Renal cortex interstitium (tissue), 11 donors: Measurements from ENCODE around the gene TNRC6B. TPM values are rescaled to one million over a fixed set of nuclear protein-coding genes. Genes with fewer than 3 reads are reported as not detected.
"Not testable (repeated sequence)": the region's sequence is repeated elsewhere in the genome, so short reads cannot be mapped to it uniquely, and the experiment has no call there.

ENCODE experiments used
- DNase-seq, 11 donors: peaks; one replicate each; pipeline ENCODE4 v3.0.0-alpha.2; 2013; ENCODE audit warnings: low read depth in 9 of 11, low spot score in 4 of 11; ENCODE audit errors: extremely low read depth in 1 of 11
- polyA plus RNA-seq, 3 donors: library from polyadenylated mRNA; unstranded; fragments of 120-200 nt; gene quantifications; one replicate each; pipeline ENCODE4 v1.2.1, GENCODE V29; 2013; ENCODE audit not compliant: insufficient read length in 3 of 3

The TNRC6B gene
- polyA plus RNA-seq, 3 donors, result 12.2 to 15.7 (median 13.9) TPM

DNA sequence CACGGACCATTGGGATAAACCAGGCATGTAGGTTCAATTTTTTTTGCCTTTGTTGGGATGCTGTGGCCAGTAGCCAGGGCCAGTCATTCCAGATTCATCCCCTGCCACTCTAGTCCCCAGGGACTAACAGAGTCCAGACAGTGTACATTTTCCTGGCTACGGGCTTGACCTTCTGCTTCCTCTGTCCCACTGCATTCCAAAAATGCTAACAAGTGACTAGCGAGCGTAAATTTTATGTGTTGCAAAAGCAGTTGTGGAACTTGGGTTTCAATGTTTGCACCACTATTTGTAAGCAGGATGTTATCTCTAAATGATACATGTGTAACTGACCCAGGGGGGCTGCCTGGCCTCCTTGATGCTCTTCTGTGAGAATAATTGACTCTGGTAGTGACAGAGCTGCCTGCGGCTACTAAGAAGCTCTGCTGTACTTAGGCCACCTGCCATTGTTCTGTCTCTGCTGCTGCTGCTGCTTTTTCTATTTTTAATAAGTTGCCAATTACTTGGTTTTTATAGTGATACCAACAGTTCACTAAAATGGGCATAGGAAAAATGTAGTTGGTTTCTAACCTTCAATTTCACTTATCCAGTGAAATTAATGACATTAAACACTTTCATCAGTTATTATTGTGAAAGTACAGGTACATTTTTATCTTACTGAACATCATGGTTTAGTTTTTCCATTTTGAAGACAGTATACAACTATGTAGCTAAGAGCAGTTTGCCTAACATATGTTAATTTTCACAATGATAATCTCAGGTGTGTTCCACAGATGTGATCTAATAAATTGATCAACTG lies 26.8 kb downstream of the TNRC6B start:
- no peak for DNase-seq

DNA sequence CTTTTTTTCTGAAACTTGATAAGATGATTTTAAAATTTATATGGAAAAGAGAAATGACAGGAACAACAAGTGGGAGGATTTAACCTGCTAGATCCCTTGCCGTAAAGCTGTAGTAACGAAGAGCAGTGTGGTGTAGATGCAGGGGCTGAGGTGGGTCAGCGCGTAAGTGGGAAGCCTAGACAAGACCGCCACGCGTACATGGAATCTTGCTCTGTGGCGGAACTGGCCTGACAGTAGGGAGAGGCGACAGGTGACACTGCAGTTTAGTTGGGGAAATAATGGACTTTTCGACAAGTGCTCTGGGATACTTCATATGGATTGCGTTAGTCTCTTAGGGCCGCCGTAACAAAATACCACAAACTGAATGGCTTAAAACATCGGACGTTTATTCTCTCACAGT lies 28.8 kb downstream of the TNRC6B start:
- DNase-seq, result no peak

DNA sequence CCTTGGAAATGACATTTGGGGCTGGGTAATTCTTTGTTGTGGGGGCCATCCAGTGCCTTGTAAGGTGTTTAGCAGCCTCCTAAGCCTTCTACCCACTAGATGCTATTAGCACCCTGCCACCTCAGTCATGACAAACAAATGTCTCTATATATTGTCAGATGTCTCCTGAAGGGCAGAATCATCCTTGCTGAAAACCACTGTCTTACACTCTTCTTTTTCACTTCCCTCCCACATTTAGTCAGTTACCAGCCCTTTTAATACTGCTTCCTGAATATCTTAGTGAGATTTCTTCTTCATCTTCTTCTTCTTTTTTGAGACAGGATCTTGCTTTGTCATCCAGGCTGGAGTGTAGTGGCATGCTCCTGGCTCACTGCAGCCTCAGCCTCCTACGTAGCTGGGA lies 33.1 kb downstream of the TNRC6B start:
- DNase-seq, result no peak

DNA sequence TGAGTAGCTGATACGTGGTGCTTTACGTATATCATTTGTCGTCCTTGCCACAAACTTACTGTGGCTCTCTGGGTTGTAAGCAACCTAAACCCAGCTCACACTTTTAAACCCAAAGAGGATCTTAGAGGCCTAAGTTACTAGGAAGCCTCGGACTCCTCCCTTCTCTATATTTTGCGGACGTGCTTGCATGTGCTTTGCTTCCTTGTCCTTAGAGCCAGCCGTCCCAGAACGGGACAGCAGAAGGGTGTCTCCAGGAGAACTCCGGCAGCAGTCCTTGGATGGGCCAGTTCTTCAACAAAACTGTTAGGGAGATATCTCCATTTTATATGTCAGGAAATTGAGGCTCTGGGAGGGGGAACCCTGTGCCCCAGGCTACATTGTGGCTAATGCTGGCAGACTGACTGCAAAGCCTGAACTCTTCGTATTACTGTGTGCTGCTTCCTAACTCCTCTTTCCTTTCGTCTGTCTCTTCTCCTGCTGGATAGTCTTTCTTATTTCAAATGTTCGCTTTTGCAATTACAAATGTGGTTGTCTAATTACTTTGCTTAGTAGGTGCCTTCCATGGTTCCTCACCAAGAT lies 33.8 kb downstream of the TNRC6B start:
- no peak for DNase-seq

- DNase-seq, result no peak
These were observed 34.4 kb downstream of the TNRC6B start for GRCh38 chr22:40212121-40212520.

DNA sequence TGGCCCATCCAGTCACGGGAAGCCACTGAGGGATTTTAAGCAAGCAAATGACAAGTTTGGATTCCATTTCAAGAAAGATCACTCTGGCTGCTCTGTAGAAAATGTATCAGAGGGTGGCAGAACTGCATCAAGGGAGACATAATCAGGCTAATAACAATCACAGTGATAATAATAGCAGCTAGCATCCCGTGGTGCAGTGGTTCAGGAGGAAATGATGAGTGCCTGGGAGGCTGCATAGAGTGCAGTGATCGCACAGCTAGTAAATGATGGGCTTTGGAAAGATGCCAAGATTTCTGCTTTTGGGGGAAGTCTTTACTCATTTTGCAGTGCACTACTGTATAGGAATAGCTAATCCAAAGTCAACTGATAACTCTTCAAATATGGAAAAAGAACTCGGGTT lies 35.8 kb downstream of the TNRC6B start:
- no peak for DNase-seq

DNA sequence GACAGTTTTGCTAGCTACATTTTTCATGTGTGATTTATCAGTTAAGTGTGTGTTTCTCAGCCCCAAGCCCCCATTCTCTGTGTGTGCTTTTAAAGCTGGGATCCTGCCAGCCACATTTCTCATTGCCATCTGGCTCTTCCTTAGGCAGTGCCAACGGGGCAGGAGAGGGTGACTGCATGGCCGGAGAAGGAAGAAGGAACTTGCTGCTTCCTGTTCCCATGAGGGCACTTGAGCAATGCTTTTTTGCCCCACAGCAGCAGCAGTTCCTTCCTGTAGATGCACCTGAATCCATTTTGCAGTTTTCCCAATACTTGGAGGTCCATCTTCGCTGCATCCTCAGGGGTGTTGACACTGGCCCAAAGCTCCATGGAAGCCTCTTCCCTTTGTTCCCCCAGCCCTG lies 37.5 kb downstream of the TNRC6B start:
- DNase-seq, result no peak

DNA sequence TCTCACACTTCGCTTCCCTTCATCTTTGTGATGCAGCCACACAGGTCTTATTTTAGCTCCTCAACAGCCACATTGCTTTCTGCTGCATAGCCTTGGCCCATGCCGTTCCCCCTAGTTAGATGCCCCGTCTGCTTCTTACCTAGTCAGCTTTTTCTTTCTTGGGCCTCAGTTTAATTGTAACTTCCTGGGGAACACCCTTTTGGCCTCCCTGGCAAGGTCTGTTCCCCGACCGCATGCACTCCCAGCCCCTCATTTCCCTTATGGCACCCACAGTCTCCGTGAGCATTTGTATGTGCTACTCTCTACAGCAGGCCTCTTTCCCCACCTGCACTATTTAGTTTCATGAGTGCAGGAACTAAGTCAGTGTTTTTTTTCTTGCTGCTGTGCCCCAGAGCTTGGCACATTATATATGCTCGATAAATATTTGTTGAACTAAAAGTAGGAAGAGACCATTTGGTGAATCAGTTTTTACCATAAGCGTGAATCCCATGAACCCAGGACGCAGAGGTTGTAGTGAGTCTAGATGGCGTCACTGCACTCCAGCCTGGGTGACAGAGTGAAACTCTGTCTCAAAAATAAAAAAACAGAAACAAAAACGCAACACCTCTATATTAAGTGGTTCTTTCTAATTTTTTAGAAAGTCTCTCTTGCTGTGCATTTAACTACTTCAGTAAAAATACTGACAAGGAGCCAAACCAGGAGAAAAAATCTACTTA lies 38.5 kb downstream of the TNRC6B start:
- no peak for DNase-seq

DNA sequence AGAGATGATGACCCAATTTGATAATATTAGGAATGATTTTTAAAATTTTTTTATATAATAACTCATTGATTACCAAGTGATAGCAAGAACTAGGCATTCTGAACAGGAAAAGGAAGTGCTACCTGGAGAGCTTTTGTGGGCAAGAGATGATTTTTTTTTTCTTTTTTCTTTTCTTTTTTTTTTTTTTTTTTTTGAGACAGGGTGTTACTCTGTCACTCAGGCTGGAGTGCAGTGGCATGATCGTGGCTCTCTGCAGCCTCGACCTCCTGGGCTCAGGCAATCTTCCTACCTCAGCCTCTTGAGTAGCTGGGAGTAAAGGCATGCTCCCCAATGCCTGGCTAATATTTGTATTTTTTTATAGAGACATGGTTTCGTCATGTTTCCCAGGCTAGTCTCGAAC lies 40.4 kb downstream of the TNRC6B start:
- no peak for DNase-seq

GRCh38 chr22:40218723-40219294 lies 41.1 kb downstream of the TNRC6B start:
- no peak for DNase-seq

GRCh38 chr22:40220316-40221054 lies 42.8 kb downstream of the TNRC6B start:
- DNase-seq, result no peak

DNA sequence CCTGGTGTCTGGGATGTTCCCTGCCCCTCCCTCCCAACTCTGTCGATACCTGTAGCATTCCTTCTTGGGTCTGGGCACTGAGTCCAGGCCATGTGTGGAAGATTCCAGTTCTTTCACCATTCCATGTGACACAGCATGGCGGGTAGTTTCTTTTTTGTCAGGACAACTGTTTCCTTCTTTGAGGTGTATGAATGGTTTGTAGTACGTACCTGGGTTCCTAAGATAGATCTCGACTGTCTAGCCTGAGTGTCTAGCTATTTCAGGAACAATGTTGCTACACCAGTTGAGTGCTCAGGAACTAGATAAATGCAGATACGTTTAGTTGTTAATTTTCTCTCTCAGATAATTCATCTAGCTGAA lies 43.3 kb downstream of the TNRC6B start:
- DNase-seq, result no peak

- not testable (repeated sequence) for DNase-seq
These were observed 45.3 kb downstream of the TNRC6B start for GRCh38 chr22:40222979-40223378.

GRCh38 chr22:40224702-40225101 lies 47.0 kb downstream of the TNRC6B start:
- DNase-seq, result no peak

- no peak for DNase-seq
These were observed 48.9 kb downstream of the TNRC6B start for GRCh38 chr22:40226620-40227019.

DNA sequence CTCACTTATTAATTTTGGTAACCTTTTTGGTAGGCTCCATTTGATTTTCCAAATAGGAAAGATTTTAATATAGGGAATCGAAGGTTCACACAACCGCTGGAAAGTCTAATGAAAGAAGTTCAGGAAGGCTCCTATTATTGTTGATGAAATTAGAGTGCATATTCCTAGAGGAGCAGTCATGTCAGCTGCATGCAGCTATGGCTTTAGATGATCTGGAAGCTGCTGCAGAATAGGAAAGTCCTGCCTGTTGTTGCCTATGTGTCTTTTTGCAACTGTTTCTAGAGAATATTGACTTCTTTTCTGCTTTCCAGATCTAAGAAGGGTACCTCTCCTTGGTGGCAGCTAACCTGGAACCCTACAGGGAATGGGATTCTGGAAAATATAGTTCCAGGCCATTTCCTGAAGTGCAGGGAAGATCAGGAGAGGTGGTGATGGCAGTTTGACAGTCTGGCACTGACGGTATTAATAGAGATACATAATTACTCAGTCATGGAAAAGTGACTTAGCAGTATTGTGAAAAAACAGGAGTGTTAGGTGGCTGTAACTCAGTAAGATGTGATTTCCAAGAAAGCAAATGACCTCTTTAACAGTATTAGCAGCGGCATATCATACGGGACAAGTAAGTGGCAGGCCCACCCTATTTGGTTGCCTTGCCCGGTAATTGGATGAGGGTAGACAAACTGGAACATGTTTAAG lies 54.0 kb downstream of the TNRC6B start:
- no peak for DNase-seq

DNA sequence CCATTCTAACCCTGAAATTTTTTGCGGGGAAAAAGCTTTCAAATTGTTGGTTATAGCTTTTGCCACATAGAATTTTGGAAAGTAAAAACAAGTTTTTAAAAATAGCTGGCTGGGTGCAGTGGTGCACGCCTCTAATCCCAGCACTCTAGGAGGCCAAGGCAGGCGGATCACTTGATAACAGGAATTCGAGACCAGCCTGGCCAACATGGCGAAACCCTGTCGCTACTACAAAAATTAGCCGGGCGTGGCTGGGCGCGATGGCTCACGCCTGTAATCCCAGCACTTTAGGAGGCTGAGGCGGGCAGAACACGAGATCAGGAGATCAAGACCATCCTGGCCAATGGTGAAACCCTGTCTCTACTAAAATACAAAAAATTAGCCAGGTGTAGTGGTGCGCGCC lies 54.9 kb downstream of the TNRC6B start:
- no peak for DNase-seq

DNA sequence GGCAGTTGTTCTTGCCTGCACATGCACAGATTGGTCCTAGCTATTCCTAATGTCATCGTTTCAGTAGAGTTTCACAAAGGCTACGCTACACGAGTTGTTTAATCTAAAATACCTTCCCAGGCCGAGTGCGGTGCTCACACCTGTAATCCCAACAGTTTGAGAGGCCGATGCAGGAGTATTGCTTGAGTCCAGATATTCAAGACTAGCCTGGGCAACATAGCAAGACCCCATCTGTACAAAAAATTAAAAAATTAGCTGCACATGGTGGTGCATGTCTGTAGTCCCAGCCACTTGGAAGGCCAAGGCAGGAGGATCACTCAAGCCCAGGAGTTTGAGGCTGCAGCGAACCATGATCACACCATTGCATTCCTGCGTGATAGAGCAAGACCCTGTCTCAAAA lies 56.2 kb downstream of the TNRC6B start:
- DNase-seq, result no peak

GRCh38 chr22:40234658-40235057 lies 56.9 kb downstream of the TNRC6B start:
- no peak for DNase-seq
